GM12878 (cell line): Measurements from ENCODE around the gene GPBP1. TPM values are rescaled to one million over a fixed set of nuclear protein-coding genes. Genes with fewer than 3 reads are reported as not detected.
"Not testable (repeated sequence)": the region's sequence is repeated elsewhere in the genome, so short reads cannot be mapped to it uniquely, and the experiment has no call there.

ENCODE experiments used
- ATAC-seq: fragments of 200-7000 bp; cut with Tn5 transposase; 3 replicates; pipeline ENCODE4 v1.9.1; 2020; ENCODE audit warnings: mild to moderate bottlenecking, moderate library complexity
- BruUV-seq: library from RNA; stranded (reverse); fragments of 400-500 nt; replicated peaks from 2 replicates; lab custom pipeline; 2021; lab: Mats Ljungman, UMichigan
- CTCF ChIA-PET: fragments of 300-600 bp; sonication (Branson Sonifier 250); formaldehyde crosslinking; extraction: SDS; loops from one replicate; lab custom pipeline; 2021; ENCODE audit warnings: inconsistent platforms; lab: Yijun Ruan, JAX
- POLR2A ChIA-PET: fragments of 350-600 bp; formaldehyde crosslinking; extraction: SDS; loops from one replicate; lab custom pipeline; 2021; ENCODE audit warnings: inconsistent platforms; lab: Charles Lee
- RAD21 ChIA-PET: fragments of 300-600 bp; sonication (Branson Sonifier 250); formaldehyde crosslinking; loops from one replicate; lab custom pipeline; 2023; ENCODE audit warnings: antibody characterized with exemption; ENCODE audit not compliant: unreplicated experiment; lab: Charles Lee
- SMC1A ChIA-PET: fragments of 300-600 bp; sonication (Branson Sonifier 250); formaldehyde crosslinking; loops from one replicate; lab custom pipeline; 2023; ENCODE audit not compliant: unreplicated experiment, uncharacterized antibody; lab: Charles Lee
- DNase-seq: peaks from one replicate; pipeline ENCODE4 v3.0.0-alpha.2; 2011; ENCODE audit warnings: low read depth, low spot score
- FAIRE-seq: peaks from 3 replicates; lab custom pipeline; 2011; peaks lifted over from hg19 to GRCh38; lab: Jason Lieb, UNC
- H2AFZ ChIP-seq: 2 replicates; pipeline ENCODE4 v1.6.0; 2011; ENCODE audit warnings: low read depth, low read length, control low read depth; ENCODE audit not compliant: control insufficient read depth
- H3K27ac ChIP-seq: 2 replicates; pipeline ENCODE4 v1.5.1; 2011; ENCODE audit warnings: control low read depth; ENCODE audit not compliant: control insufficient read depth, insufficient read depth
- H3K27me3 ChIP-seq, 2 experiments: replicated peaks in 1 of 2; 2 replicates each; pipeline versions ENCODE4 v1.6.0 to v1.6.1; 2011; ENCODE audit warnings: low read length in 1 of 2; ENCODE audit not compliant: control insufficient read depth in 2 of 2, insufficient read depth in 2 of 2
- H3K36me3 ChIP-seq, 2 experiments: 2 replicates each; pipeline ENCODE4 v1.5.1; 2011; ENCODE audit warnings: low read length in 1 of 2; ENCODE audit not compliant: control insufficient read depth in 2 of 2, insufficient read depth in 2 of 2
- H3K4me1 ChIP-seq: 2 replicates; pipeline ENCODE4 v1.6.1; 2011; ENCODE audit warnings: mild to moderate bottlenecking, low read length, moderate library complexity, mixed read lengths; ENCODE audit not compliant: control insufficient read depth, insufficient read depth
- H3K4me2 ChIP-seq: 2 replicates; pipeline ENCODE4 v1.6.0; 2011; ENCODE audit warnings: control low read depth; ENCODE audit not compliant: control insufficient read depth, insufficient read depth
- H3K4me3 ChIP-seq: fragments of 200-600 bp; sonication (generic); 2 replicates; pipeline ENCODE4 v1.5.1; 2016
- H3K79me2 ChIP-seq: 2 replicates; pipeline ENCODE4 v1.6.0; 2011; ENCODE audit warnings: low read length; ENCODE audit not compliant: control insufficient read depth, insufficient read depth
- H3K9ac ChIP-seq: 2 replicates; pipeline ENCODE4 v1.8.0; 2011; ENCODE audit warnings: low read length, control low read depth, mixed read lengths; ENCODE audit not compliant: control insufficient read depth, insufficient read depth
- H3K9me3 ChIP-seq: replicated peaks from 3 replicates; pipeline ENCODE4 v1.5.1; 2011; ENCODE audit warnings: mild to moderate bottlenecking, low read length; ENCODE audit not compliant: control insufficient read depth, insufficient read depth
- H4K20me1 ChIP-seq: 2 replicates; pipeline ENCODE4 v1.6.0; 2011; ENCODE audit not compliant: control insufficient read depth, insufficient read depth
- IKZF1 ChIP-seq: fragments of 450-650 bp; conservative IDR thresholded peaks from 2 replicates; pipeline ENCODE4 v1.6.1; 2017; ENCODE audit warnings: antibody characterized with exemption, mild to moderate bottlenecking
- IRF4 ChIP-seq: IDR thresholded peaks from 2 replicates; pipeline ENCODE4 v1.6.1; 2011; ENCODE audit warnings: low read depth, low read length
- NR2C2 ChIP-seq: IDR thresholded peaks from 2 replicates; pipeline ENCODE4 v1.6.1; 2011; ENCODE audit warnings: borderline replicate concordance, low read depth; ENCODE audit not compliant: control insufficient read depth, insufficient read length
- POLR2AphosphoS5 ChIP-seq: IDR thresholded peaks from 2 replicates; pipeline ENCODE4 v1.6.1; 2011; ENCODE audit warnings: mild to moderate bottlenecking, low read length, inconsistent platforms
- REST ChIP-seq: IDR thresholded peaks from 2 replicates; pipeline ENCODE4 v1.6.1; 2012; ENCODE audit warnings: mild to moderate bottlenecking, low read depth, low read length
- RUNX3 ChIP-seq: IDR thresholded peaks from 2 replicates; pipeline ENCODE4 v1.6.1; 2012; ENCODE audit warnings: low read length, inconsistent platforms
- SPI1 ChIP-seq: IDR thresholded peaks from 2 replicates; pipeline ENCODE4 v1.6.1; 2011; ENCODE audit warnings: low read depth, mild to moderate bottlenecking, low read length, moderate library complexity, borderline replicate concordance; ENCODE audit not compliant: insufficient read depth
- USF2 ChIP-seq: IDR thresholded peaks from 2 replicates; pipeline ENCODE4 v1.6.1; 2011; ENCODE audit warnings: low read depth, low read length, improper control_type of control experiment, borderline replicate concordance
- ZNF207 ChIP-seq: fragments of 450-650 bp; IDR thresholded peaks from 2 replicates; pipeline ENCODE4 v1.6.1; 2014; ENCODE audit warnings: antibody characterized with exemption, mild to moderate bottlenecking, borderline replicate concordance
- WGBS: methylation state at CpG from one replicate; pipeline ENCODE4 v1.1.6; 2016; ENCODE audit warnings: low lambda C conversion rate; ENCODE audit not compliant: insufficient replicate concordance, insufficient coverage; ENCODE audit errors: missing lambda C conversion rate; 5-methylcytosine and 5-hydroxymethylcytosine counted together
- in situ Hi-C: fragments of 300-500 bp; cut with MboI; formaldehyde crosslinking; loops from 9 replicates; pipeline ENCODE4 v1.14.3; 2018; ENCODE audit warnings: mixed read lengths
- intact Hi-C: fragments of 100-400 bp; cut with micrococcal nuclease; formaldehyde crosslinking; loops from one replicate; pipeline ENCODE4 v1.14.2; 2022; ENCODE audit not compliant: unreplicated experiment
- polyA plus RNA-seq, 11 experiments: library from polyadenylated mRNA; depleted of rRNA in 4 of 11; unstranded in 6 of 11; stranded (reverse) in 5 of 11; fragments of >200 nt; fragmentation: Nextera tagmentation in 4 of 11; fragmentation: Illumina TruSeq in 1 of 11; extraction: Ambion mirVana in 4 of 11; extraction: Trizol in 1 of 11; gene quantifications; 1 replicate in 1 of 11; 2 replicates in 10 of 11; pipeline versions ENCODE4 v1.2.1 to v1.2.3, GENCODE V29; 2011 to 2016; ENCODE audit warnings: inconsistent platforms in 2 of 11, missing spikeins in 2 of 11, low read depth in 1 of 11
- total RNA-seq, 4 experiments: library from RNA; depleted of rRNA in 3 of 4; stranded (reverse); fragments of >200 nt in 3 of 4; fragmentation: Illumina TruSeq in 1 of 4; extraction: Trizol in 1 of 4; gene quantifications; 2 replicates each; pipeline versions ENCODE4 v1.2.1 to v1.2.3, GENCODE V29; 2013 to 2021
- TF ChIP-seq, protein P1 (sequence below): fragments of 450-650 bp; IDR thresholded peaks from 2 replicates; pipeline ENCODE4 v1.6.1; 2016; ENCODE audit warnings: mild to moderate bottlenecking

The GPBP1 gene
- total and polyA plus RNA-seq, 10 of the 15 experiments (the other 5 are each of a cell fraction or from before 2014, with no cell fraction given) = 27.0 to 96.2 (median 55.4) TPM

GRCh38 chr5:57165171-57165570, 8.7 kb upstream of the GPBP1 start:
- H3K4me2 ChIP-seq, H4K20me1 ChIP-seq, DNase-seq, ATAC-seq, H2AFZ ChIP-seq, H3K79me2 ChIP-seq, H3K36me3 ChIP-seq, BruUV-seq, POLR2A ChIA-PET, H3K4me1 ChIP-seq, H3K9me3 ChIP-seq, H3K9ac ChIP-seq, FAIRE-seq, H3K27ac ChIP-seq, H3K27me3 ChIP-seq, in situ Hi-C loops, intact Hi-C loops, H3K4me3 ChIP-seq: not testable (repeated sequence)
- ChIA-PET CTCF (interaction anchor here (1.0 to 1.3 kb wide), 2 partner anchors 14 to 27 kb away, joined by 4 to 8 read pairs; no protein-coding TSS in a partner anchor), SMC1A (interaction anchor here (0.9 kb wide), 1 partner anchor 51 kb away, joined by 3 read pairs; no protein-coding TSS in a partner anchor), RAD21 (interaction anchor here (0.8 kb wide), 1 partner anchor 55 kb away, joined by 3 read pairs; no protein-coding TSS in a partner anchor)
- 84% methylated on average over 3 of the region's 3 CpGs for WGBS

- Histone ChIP-seq H3K27me3 (no peaks in the 10 kb centered on the region), H3K9ac (no peak overlapping the region), H3K4me2 (peak overlapping the region; percentile 13; the same call in 1 of the 2 replicates), H3K4me3 (no peak overlapping the region), H3K79me2 (no peaks in the 10 kb centered on the region), H3K36me3 (no peaks in the 10 kb centered on the region), H4K20me1 (no peaks in the 10 kb centered on the region), H2AFZ (peak overlapping the region; percentile 4; the same call in 1 of the 2 replicates), H3K27ac (no peak overlapping the region), H3K4me1 (peaks cover 5% of the 10 kb centered on the region; the same call in 1 of the 2 replicates), H3K9me3 (no peaks in the 10 kb centered on the region; the same call in 2 of the 3 replicates)
- SMC1A ChIA-PET = interaction anchor here (0.8 to 0.9 kb wide), 4 partner anchors 16 to 137 kb away, joined by 3 to 4 read pairs (median 3); no protein-coding TSS in a partner anchor
- in situ Hi-C loops = no loop called here
- peak; percentile 90 for ATAC-seq
- POLR2A ChIA-PET = no interaction called here
- no TSS peak for BruUV-seq
- CTCF ChIA-PET = interaction anchor here (1.0 to 1.3 kb wide), 2 partner anchors 16 to 28 kb away, joined by 4 to 8 read pairs; no protein-coding TSS in a partner anchor
- intact Hi-C loops = no loop called here
- RAD21 ChIA-PET = interaction anchor here (0.9 kb wide), 1 partner anchor 28 kb away, joined by 4 read pairs; no protein-coding TSS in a partner anchor
- DNase-seq = no peak
- WGBS = 31% methylated on average over 2 of the region's 2 CpGs
- FAIRE-seq = peak; percentile 92
- TF ChIP-seq REST = no peak
- TF ChIP-seq POLR2AphosphoS5 = no peak
- peak; percentile 61; the same call in 1 of the 2 replicates for TF ChIP-seq SPI1
- TF ChIP-seq USF2 = no peak
- no peak for TF ChIP-seq NR2C2
- no peak for TF ChIP-seq ZNF207
- peak; percentile 5; the same call in 1 of the 2 replicates for TF ChIP-seq RUNX3
- no peak for TF ChIP-seq IRF4
- TF ChIP-seq IKZF1 = peak; percentile 46
- TF ChIP-seq, protein P1, sequence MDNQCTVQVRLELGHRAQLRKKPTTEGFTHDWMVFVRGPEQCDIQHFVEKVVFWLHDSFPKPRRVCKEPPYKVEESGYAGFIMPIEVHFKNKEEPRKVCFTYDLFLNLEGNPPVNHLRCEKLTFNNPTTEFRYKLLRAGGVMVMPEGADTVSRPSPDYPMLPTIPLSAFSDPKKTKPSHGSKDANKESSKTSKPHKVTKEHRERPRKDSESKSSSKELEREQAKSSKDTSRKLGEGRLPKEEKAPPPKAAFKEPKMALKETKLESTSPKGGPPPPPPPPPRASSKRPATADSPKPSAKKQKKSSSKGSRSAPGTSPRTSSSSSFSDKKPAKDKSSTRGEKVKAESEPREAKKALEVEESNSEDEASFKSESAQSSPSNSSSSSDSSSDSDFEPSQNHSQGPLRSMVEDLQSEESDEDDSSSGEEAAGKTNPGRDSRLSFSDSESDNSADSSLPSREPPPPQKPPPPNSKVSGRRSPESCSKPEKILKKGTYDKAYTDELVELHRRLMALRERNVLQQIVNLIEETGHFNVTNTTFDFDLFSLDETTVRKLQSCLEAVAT = no peak
Observed at GRCh38 chr5:57166276-57166675, 7.6 kb upstream of the GPBP1 start.
